Upper lobe of right lung (tissue), 1 donor: ENCODE measurements around the gene SNCB. TPM values are rescaled to one million over a fixed set of nuclear protein-coding genes. Genes with fewer than 3 reads are reported as not detected.
A peak's percentile ranks its signal among the peaks of the same experiment; 100 is the strongest.

Source experiments
- ATAC-seq: fragments of 200-7000 bp; cut with Tn5 transposase; one replicate; pipeline ENCODE4 v1.9.1; 2020; ENCODE audit warnings: mild to moderate bottlenecking, moderate library complexity
- DNase-seq: peaks from one replicate; pipeline ENCODE4 v3.0.0-alpha.2; 2020
- H3K27ac ChIP-seq: fragments of 200-600 bp; one replicate; pipeline ENCODE4 v1.8.0; 2022
- H3K27me3 ChIP-seq: fragments of 200-600 bp; one replicate; pipeline ENCODE4 v1.8.0; 2022; ENCODE audit warnings: mild to moderate bottlenecking
- H3K36me3 ChIP-seq: fragments of 200-600 bp; one replicate; pipeline ENCODE4 v1.8.0; 2022
- H3K4me1 ChIP-seq: fragments of 200-600 bp; one replicate; pipeline ENCODE4 v1.8.0; 2022
- H3K4me3 ChIP-seq: fragments of 200-600 bp; one replicate; pipeline ENCODE4 v1.8.0; 2022; ENCODE audit warnings: mild to moderate bottlenecking
- H3K9me3 ChIP-seq: fragments of 200-600 bp; one replicate; pipeline ENCODE4 v1.8.0; 2022
- intact Hi-C: fragments of 100-400 bp; cut with DNase I; formaldehyde crosslinking; loops from one replicate; pipeline ENCODE4 v1.11.0; 2022
- total RNA-seq: library from RNA; stranded (reverse); fragmentation: NEBNext Ultra II Directional; extraction: Animal tissue kit (Norgen Biotek cat#: 25700); gene quantifications from one replicate; pipeline ENCODE4 v1.2.1, GENCODE V29; 2021
- TF ChIP-seq, protein P1 (sequence below): fragments of 200-600 bp; IDR thresholded peaks from one replicate; pipeline ENCODE4 v1.8.0; 2022; ENCODE audit warnings: antibody characterized with exemption
- donor health status: DM: no; HTN: yes; CAD: no; lungs with severe emphysema.

Gene SNCB
- total RNA-seq, 1 donor from 2014 or later = not detected

DNA sequence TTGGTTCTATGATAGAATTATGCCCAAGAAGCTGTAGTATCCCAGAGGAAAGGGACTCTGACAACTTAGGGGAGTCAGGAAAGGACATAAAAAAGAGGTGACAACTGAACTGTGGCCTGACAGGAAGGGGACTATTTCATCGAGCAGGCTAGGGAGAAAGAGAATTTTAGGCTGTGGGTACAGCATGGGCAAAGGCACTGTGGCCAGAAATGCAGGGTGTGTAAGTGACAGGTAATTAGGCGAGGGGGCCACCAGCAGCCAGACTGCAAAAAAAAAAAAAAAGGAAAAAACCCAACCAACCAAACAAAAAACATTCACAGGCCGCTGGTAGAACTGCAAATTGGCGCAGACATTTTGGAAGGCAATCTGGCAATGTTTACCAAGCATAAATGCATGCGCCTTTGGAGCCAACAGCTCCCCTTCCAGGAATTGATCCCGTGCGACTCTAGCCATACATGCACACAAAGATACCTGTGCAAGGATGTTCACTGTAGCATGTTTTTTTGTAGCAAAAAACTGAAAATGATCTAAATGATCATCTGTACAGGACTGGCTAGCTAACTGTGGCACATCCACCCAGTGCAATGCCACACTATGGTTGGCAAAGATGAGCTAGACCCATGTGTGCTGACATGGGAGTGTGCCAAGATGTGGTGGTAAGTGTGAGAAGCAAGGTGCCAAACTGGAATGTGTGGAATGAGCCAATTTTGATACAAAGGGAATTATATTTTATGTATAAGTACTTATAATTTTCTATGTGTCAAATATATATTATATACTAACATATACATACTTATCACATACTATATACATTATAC, 1.3 kb upstream of the SNCB start:
- H3K4me3 ChIP-seq = no peak overlapping the region
- no peaks in the 10 kb centered on the region for H3K9me3 ChIP-seq
- H3K4me1 ChIP-seq = peaks cover 6% of the 10 kb centered on the region
- intact Hi-C loops = no loop called here
- ATAC-seq (no peak), DNase-seq (no peak)
- peaks cover 81% of the 10 kb centered on the region for H3K27me3 ChIP-seq
- no peak overlapping the region for H3K27ac ChIP-seq
- TF ChIP-seq, protein P1, sequence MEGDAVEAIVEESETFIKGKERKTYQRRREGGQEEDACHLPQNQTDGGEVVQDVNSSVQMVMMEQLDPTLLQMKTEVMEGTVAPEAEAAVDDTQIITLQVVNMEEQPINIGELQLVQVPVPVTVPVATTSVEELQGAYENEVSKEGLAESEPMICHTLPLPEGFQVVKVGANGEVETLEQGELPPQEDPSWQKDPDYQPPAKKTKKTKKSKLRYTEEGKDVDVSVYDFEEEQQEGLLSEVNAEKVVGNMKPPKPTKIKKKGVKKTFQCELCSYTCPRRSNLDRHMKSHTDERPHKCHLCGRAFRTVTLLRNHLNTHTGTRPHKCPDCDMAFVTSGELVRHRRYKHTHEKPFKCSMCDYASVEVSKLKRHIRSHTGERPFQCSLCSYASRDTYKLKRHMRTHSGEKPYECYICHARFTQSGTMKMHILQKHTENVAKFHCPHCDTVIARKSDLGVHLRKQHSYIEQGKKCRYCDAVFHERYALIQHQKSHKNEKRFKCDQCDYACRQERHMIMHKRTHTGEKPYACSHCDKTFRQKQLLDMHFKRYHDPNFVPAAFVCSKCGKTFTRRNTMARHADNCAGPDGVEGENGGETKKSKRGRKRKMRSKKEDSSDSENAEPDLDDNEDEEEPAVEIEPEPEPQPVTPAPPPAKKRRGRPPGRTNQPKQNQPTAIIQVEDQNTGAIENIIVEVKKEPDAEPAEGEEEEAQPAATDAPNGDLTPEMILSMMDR = no peak
- no peaks in the 10 kb centered on the region for H3K36me3 ChIP-seq

DNA sequence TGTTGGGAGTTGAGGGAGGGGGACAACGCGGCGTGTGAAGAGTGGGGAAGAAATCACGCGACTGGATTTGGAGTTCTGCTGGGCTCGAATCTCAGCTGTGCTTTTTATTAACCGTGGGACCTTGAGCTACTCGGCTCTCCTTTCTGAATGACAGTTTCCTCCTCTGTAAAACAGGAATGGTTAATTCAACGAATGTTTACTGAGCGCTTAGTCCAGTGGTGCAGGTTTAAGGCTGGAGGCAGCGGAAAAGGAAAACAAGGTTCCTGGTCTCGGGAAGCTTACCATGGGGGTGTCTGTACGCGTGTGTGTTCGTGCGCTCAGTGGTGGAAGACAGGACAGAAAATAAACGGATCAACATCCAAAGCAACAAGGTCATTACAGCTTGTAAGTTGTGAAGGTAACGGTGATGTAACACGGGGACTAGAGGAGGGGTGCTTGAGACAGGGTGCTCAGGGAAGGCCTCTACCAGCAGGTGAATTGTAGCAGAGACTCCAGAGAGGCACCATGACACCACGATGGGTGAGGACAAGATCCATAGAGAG, 418 bp upstream of the SNCB start:
- intact Hi-C loops = no loop called here
- ATAC-seq (no peak), DNase-seq (no peak)
- Histone ChIP-seq H3K9me3 (no peaks in the 10 kb centered on the region), H3K4me1 (peaks cover 6% of the 10 kb centered on the region), H3K27ac (no peak overlapping the region), H3K4me3 (peak overlapping the region; percentile 34), H3K27me3 (peaks cover 88% of the 10 kb centered on the region), H3K36me3 (no peaks in the 10 kb centered on the region)
- TF ChIP-seq, protein P1 = no peak

DNA sequence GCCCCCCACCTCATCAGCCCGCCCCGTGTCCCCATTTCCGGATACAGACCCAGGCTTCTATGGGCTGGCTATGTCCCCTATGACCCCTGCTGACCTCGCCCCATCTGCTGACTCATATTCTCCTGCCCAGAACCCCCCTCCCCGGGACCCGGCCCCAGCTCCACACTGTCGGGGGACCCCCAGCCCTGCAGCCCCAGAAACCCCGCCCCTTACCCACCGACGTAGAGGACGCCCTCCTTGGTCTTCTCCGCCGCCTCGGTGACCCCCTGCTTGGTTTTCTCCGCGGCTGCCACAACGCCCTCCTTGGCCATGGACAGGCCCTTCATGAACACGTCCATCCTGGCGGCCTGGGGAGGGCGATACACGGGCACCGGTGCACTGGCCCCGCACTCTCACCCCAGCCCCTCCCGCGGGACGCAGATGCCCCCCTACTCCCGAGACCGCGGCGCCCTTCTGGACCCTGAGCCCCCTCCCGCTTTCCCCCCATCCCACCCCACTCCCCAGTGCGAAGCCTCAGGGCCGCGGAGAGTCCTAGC, 949 bp downstream of the SNCB start:
- no peak overlapping the region for H3K4me3 ChIP-seq
- no peak for ATAC-seq

DNA sequence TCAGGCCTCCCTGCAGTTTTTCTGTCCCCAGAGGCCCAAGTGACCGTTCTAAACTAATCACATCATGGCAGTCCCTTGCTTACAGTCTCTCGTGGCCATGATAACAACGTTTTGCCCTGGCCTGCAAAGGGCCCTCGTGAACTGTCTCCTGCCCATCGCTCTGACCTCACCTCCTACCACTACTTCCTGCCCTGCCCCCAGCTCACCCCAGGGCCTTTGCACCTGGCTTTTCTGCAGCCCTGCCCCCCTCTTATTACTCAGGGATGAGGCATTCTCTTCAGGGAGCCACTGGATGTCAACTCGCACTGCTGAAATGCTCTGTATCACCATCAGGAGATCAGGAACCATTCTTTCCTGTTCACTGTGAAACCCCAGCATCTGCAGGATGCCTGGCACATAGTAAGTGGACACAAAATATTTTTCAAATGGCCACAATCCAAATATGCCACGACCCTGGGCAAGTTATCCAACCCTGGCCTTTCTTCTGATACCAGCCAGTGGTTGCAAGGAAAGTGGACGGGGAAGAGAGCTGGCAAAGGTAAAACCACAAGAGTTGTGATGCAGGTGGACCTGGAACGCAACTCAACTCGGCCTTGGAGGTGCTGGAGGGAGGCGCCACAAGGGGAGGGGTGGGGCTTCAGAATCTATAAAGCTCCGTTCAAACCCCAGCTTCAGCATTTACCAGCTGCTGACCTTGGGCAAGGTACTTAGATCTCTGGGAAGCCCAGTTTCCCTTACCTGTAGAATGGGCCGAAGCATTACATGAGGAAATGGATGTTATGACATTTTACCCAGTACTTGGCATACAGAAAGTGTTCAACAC, 1.7 kb downstream of the SNCB start:
- Histone ChIP-seq H3K4me1 (peaks cover 6% of the 10 kb centered on the region), H3K27me3 (peaks cover 84% of the 10 kb centered on the region), H3K36me3 (no peaks in the 10 kb centered on the region), H3K9me3 (no peaks in the 10 kb centered on the region), H3K4me3 (no peak overlapping the region), H3K27ac (no peak overlapping the region)
- no peak for ATAC-seq
- intact Hi-C loops = no loop called here
- no peak for DNase-seq
- TF ChIP-seq, protein P1 = no peak

More for the DNA sequence above, 949 bp downstream of the SNCB start:
- Histone ChIP-seq H3K9me3 (no peaks in the 10 kb centered on the region), H3K27me3 (peaks cover 82% of the 10 kb centered on the region), H3K36me3 (no peaks in the 10 kb centered on the region), H3K27ac (no peak overlapping the region), H3K4me1 (peaks cover 6% of the 10 kb centered on the region)
- TF ChIP-seq, protein P1 = no peak
- intact Hi-C loops = no loop called here
- DNase-seq = no peak

DNA sequence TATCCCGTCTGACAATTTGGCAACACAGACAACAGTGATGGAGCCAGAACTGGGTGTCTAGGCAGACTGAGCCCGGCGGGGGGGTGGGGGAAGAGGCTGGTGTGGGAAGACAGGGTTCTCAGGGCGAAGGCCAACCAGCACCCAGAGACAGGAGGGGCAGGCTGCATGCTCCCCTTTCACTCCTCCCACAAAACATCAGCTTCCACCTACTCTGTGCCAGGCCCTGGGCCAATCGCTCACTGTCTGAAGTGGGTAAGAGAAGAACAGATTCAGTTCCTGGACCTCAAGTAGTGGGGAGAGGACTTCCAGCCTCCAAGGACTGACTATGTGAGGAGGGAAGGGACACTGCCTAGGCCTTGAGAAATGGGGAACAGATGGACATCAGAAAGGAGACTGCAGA, 2.8 kb downstream of the SNCB start:
- H3K9me3 ChIP-seq = no peaks in the 10 kb centered on the region
- no peak for ATAC-seq
- intact Hi-C loops = no loop called here
- H3K27ac ChIP-seq = no peak overlapping the region
- DNase-seq = no peak
- TF ChIP-seq, protein P1 = no peak
- peaks cover 76% of the 10 kb centered on the region for H3K27me3 ChIP-seq
- H3K36me3 ChIP-seq = no peaks in the 10 kb centered on the region
- no peak overlapping the region for H3K4me3 ChIP-seq
- peaks cover 6% of the 10 kb centered on the region for H3K4me1 ChIP-seq
